Kidney (tissue), 14 donors: Measurements from ENCODE around the gene ZSCAN25. TPM values are rescaled to one million over a fixed set of nuclear protein-coding genes. Genes with fewer than 3 reads are reported as not detected.

Experiments
- DNase-seq, 5 donors: peaks; one replicate each; pipeline ENCODE4 v3.0.0-alpha.2; 2013 to 2020
- FAIRE-seq: peaks from 2 replicates; lab custom pipeline; 2012; peaks lifted over from hg19 to GRCh38; lab: Jason Lieb, UNC
- H3K27ac ChIP-seq, 2 donors: one replicate each; pipeline ENCODE4 v1.7.0; 2013; ENCODE audit warnings: low read depth in 2 of 2, low read length in 2 of 2, inconsistent platforms in 1 of 2
- H3K27me3 ChIP-seq: one replicate; pipeline ENCODE4 v1.7.1; 2013; ENCODE audit warnings: low read length, inconsistent platforms; ENCODE audit not compliant: control insufficient read depth, insufficient read depth
- H3K36me3 ChIP-seq, 3 donors: one replicate each; pipeline versions ENCODE4 v1.7.0 to v1.7.1; 2013; ENCODE audit warnings: low read length in 3 of 3, control low read depth in 1 of 3, inconsistent platforms in 1 of 3; ENCODE audit not compliant: insufficient read depth in 3 of 3, control insufficient read depth in 2 of 3
- H3K4me1 ChIP-seq, 3 donors: one replicate each; pipeline versions ENCODE4 v1.7.0 to v1.7.1; 2013; ENCODE audit warnings: low read length in 3 of 3, inconsistent platforms in 1 of 3, low read depth in 1 of 3; ENCODE audit not compliant: control insufficient read depth in 2 of 3, insufficient read depth in 2 of 3
- H3K4me3 ChIP-seq, 3 donors: one replicate each; pipeline versions ENCODE4 v1.7.0 to v1.8.1; 2013; ENCODE audit warnings: low read length in 3 of 3, control low read depth in 1 of 3, inconsistent platforms in 1 of 3
- H3K9ac ChIP-seq, 3 donors: one replicate each; pipeline versions ENCODE4 v1.7.0 to v1.7.1; 2013; ENCODE audit warnings: low read length in 3 of 3, control low read depth in 1 of 3, inconsistent platforms in 1 of 3
- H3K9me3 ChIP-seq, 3 donors: one replicate each; pipeline versions ENCODE4 v1.7.0 to v1.7.1; 2013; ENCODE audit warnings: low read length in 3 of 3, control low read depth in 1 of 3, inconsistent platforms in 1 of 3; ENCODE audit not compliant: control insufficient read depth in 2 of 3, insufficient read depth in 1 of 3
- intact Hi-C: fragments of 100-400 bp; cut with DNase I; formaldehyde crosslinking; loops from one replicate; pipeline ENCODE4 v1.11.1; 2022
- polyA plus RNA-seq: library from polyadenylated mRNA; stranded (reverse); fragments of 350-450 nt; fragmentation: Illumina TruSeq; extraction: RNeasy Lipid Tissue Mini Kit (QIAGEN cat#74804); gene quantifications from one replicate; pipeline ENCODE4 v1.2.3, GENCODE V29; 2014; ENCODE audit warnings: low read depth, low replicate concordance; ENCODE audit not compliant: insufficient read depth
- total RNA-seq: library from RNA; stranded (reverse); fragmentation: NEBNext Ultra II Directional; extraction: Animal tissue kit (Norgen Biotek cat#: 25700); gene quantifications from one replicate; pipeline ENCODE4 v1.2.1, GENCODE V29; 2021
- TF ChIP-seq, protein P1 (sequence below): IDR thresholded peaks from 3 replicates; pipeline ENCODE4 v1.5.1; 2012; ENCODE audit warnings: mild to moderate bottlenecking, moderate library complexity, borderline replicate concordance; ENCODE audit not compliant: insufficient read depth; ENCODE audit errors: extremely low read depth
- donor health status: control.
- donor health status: control.
- donor health status: control.
- donor health status: control.
- donor health status: control.
- donor health status: DM: yes; HTN: yes; CAD: no.
- donor health status: Normal renal cell carcinoma (clear cell type).

Gene ZSCAN25
- total and polyA plus RNA-seq, 2 donors from 2014 or later: 4.7 to 20.4 TPM

DNA sequence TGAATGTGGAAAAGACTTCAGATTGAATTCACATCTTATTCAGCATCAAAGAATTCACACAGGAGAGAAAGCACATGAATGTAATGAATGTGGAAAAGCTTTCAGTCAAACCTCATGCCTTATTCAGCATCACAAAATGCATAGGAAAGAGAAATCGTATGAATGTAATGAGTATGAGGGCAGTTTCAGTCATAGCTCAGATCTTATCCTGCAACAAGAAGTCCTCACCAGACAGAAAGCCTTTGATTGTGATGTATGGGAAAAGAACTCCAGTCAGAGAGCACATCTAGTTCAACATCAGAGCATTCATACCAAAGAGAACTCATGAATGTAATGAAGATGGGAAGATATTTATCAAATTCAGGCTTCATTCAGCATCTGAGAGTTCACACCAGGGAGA is 43.5 kb upstream of the ZSCAN25 start:
- H3K9me3 ChIP-seq: no peaks in the 10 kb centered on the region
- TF ChIP-seq, protein P1, sequence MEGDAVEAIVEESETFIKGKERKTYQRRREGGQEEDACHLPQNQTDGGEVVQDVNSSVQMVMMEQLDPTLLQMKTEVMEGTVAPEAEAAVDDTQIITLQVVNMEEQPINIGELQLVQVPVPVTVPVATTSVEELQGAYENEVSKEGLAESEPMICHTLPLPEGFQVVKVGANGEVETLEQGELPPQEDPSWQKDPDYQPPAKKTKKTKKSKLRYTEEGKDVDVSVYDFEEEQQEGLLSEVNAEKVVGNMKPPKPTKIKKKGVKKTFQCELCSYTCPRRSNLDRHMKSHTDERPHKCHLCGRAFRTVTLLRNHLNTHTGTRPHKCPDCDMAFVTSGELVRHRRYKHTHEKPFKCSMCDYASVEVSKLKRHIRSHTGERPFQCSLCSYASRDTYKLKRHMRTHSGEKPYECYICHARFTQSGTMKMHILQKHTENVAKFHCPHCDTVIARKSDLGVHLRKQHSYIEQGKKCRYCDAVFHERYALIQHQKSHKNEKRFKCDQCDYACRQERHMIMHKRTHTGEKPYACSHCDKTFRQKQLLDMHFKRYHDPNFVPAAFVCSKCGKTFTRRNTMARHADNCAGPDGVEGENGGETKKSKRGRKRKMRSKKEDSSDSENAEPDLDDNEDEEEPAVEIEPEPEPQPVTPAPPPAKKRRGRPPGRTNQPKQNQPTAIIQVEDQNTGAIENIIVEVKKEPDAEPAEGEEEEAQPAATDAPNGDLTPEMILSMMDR: no peak
- no peak overlapping the region for H3K4me3 ChIP-seq
- no peak overlapping the region for H3K27ac ChIP-seq
- peaks cover 15 to 24% (median 22%) of the 10 kb centered on the region in 3 donors for H3K36me3 ChIP-seq
- DNase-seq (no peak), FAIRE-seq (no peak)
- no peaks in the 10 kb centered on the region for H3K4me1 ChIP-seq
- H3K9ac ChIP-seq: no peak overlapping the region
- H3K27me3 ChIP-seq: no peaks in the 10 kb centered on the region
- intact Hi-C loops: no loop called here

DNA sequence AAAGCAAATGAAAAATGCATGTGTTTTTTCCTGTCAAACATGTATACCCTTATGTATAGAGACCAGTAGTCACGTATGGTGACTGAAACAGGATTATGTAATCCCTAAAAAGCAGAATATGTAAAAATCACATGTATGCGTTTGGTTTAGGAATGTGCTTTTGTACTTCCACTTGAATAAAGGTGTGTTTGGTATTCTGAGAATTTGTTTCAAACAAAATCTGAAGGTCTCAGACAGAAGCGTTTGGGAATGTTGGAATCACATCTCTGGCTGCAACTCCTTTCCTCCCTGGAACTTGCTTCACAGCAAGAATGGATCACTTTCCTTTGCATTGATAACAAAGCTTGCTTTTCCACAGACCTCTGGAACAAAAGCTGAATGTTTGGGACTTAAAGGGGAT is 40.5 kb upstream of the ZSCAN25 start:
- DNase-seq: no peak

DNA sequence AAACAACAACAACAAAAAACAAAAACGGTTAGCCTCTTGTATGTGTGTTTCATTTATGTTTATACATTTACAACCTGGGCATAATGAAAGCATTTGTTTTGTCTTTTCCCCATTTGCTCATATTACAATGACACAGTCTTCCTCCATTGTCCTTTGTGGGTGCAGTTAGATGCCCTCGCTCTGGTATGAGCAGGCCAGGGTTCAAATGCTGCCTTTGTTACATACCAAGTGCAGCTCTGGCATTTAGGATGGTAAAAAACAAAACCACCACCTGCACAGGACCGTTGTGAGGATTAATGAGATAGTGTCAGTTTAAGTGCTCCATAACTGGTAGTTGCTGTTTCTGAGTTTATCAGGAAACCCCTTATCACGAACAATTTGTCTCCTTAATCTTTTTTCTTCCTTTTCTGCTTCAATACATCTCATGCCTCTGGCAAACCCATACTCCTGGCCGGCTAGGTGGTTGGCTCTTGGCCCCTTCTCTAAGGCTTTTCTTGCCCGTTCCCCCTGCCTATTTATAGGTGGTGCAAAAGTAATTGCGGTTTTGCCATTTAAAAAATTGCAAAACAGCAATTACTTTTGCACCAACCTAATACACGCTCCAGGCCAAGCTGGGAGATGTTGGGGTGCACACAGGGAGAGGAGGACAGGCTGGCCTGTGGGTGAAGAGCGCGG is 37.3 kb upstream of the ZSCAN25 start:
- Histone ChIP-seq H3K27ac (no peak overlapping the region), H3K27me3 (no peaks in the 10 kb centered on the region), H3K36me3 (no peaks in the 10 kb centered on the region), H3K4me1 (peaks cover 0 to 10% (median 5%) of the 10 kb centered on the region in 3 donors), H3K9me3 (no peaks in the 10 kb centered on the region), H3K9ac (peak overlapping the region in 1 of 3 donors; percentile 73), H3K4me3 (peak overlapping the region in 2 of 3 donors; percentile 74 to 76)
- intact Hi-C loops: no loop called here
- DNase-seq (no peak), FAIRE-seq (no peak)
- TF ChIP-seq, protein P1: no peak

More for the DNA sequence above, 40.5 kb upstream of the ZSCAN25 start:
- FAIRE-seq: no peak
- intact Hi-C loops: no loop called here
- TF ChIP-seq, protein P1: no peak
- peaks cover 11 to 15% (median 13%) of the 10 kb centered on the region in 3 donors for H3K36me3 ChIP-seq
- no peak overlapping the region for H3K4me3 ChIP-seq
- no peaks in the 10 kb centered on the region for H3K9me3 ChIP-seq
- H3K4me1 ChIP-seq: peaks cover 0 to 10% (median 5%) of the 10 kb centered on the region in 3 donors
- no peak overlapping the region for H3K9ac ChIP-seq
- H3K27me3 ChIP-seq: no peaks in the 10 kb centered on the region
- H3K27ac ChIP-seq: no peak overlapping the region
